Measurements from ENCODE around the gene HUS1. TPM values are rescaled to one million over a fixed set of nuclear protein-coding genes. Genes with fewer than 3 reads are reported as not detected.
A peak's percentile ranks its signal among the peaks of the same experiment; 100 is the strongest.

Gene HUS1
- total RNA-seq, 4 donors from 2014 or later = 18.3 to 33.0 (median 23.0) TPM

GRCh38 chr7:47942132-47942531, 37.3 kb downstream of the HUS1 start:
- intact Hi-C loops (cut with DNase I; ENCODE audit: low total_unique reads) (no loop called here), in situ Hi-C loops (cut with MboI; ENCODE audit: low sequenced_read_pairs in 4 of 4) (loop anchor here in 2 of 4 donors (5.0 to 10.0 kb wide), 2 partner anchors 165 to 173 kb away; no protein-coding TSS in a partner anchor)
- Histone ChIP-seq H3K4me1 (no peaks in the 10 kb centered on the region), H3K27ac (peak overlapping the region in 3 of 4 donors; percentile 52 to 77 (median 59)), H3K4me3 (no peak overlapping the region), H3K27me3 (no peaks in the 10 kb centered on the region), H3K9me3 (no peaks in the 10 kb centered on the region), H3K36me3 (no peaks in the 10 kb centered on the region)
- no peak for ATAC-seq
- no peak for DNase-seq
- TF ChIP-seq POLR2A (IDR thresholded peaks at IDR 0.05) (no peak), CTCF (IDR thresholded peaks at IDR 0.05 in 4 of 5, conservative IDR thresholded peaks at IDR 0.05 in 1 of 5) (no peak)

GRCh38 chr7:47941136-47941844, 38.1 kb downstream of the HUS1 start:
- peak overlapping the region; percentile 32 to 77 (median 56) for H3K27ac ChIP-seq
- H3K4me1 ChIP-seq = no peaks in the 10 kb centered on the region
- intact Hi-C loops (cut with DNase I; ENCODE audit: low total_unique reads) (no loop called here), in situ Hi-C loops (cut with MboI; ENCODE audit: low sequenced_read_pairs in 4 of 4) (loop anchor here in 2 of 4 donors (5.0 to 10.0 kb wide), 2 partner anchors 166 to 174 kb away; no protein-coding TSS in a partner anchor)
- TF ChIP-seq POLR2A (IDR thresholded peaks at IDR 0.05) (no peak), CTCF (IDR thresholded peaks at IDR 0.05 in 4 of 5, conservative IDR thresholded peaks at IDR 0.05 in 1 of 5) (no peak)
- H3K27me3 ChIP-seq = no peaks in the 10 kb centered on the region
- peak; percentile 38 to 51 for ATAC-seq
- H3K4me3 ChIP-seq = no peak overlapping the region
- DNase-seq = no peak
- H3K9me3 ChIP-seq = no peaks in the 10 kb centered on the region
- H3K36me3 ChIP-seq = no peaks in the 10 kb centered on the region

- Histone ChIP-seq H3K4me1 (no peaks in the 10 kb centered on the region), H3K27me3 (no peaks in the 10 kb centered on the region), H3K4me3 (no peak overlapping the region), H3K36me3 (no peaks in the 10 kb centered on the region), H3K27ac (peak overlapping the region; percentile 32 to 77 (median 56)), H3K9me3 (no peaks in the 10 kb centered on the region)
- TF ChIP-seq POLR2A (IDR thresholded peaks at IDR 0.05) (no peak), CTCF (IDR thresholded peaks at IDR 0.05 in 4 of 5, conservative IDR thresholded peaks at IDR 0.05 in 1 of 5) (no peak)
- intact Hi-C loops (cut with DNase I; ENCODE audit: low total_unique reads) = no loop called here
- peak; percentile 42 to 55 for ATAC-seq
- no peak for DNase-seq
- in situ Hi-C loops (cut with MboI; ENCODE audit: low sequenced_read_pairs in 4 of 4) = loop anchor here in 2 of 4 donors (5.0 to 10.0 kb wide), 2 partner anchors 167 to 174 kb away; no protein-coding TSS in a partner anchor
These were observed 39.1 kb downstream of the HUS1 start for GRCh38 chr7:47940088-47941013.

GRCh38 chr7:47939425-47940036, 39.9 kb downstream of the HUS1 start:
- Histone ChIP-seq H3K27ac (peak overlapping the region; percentile 32 to 77 (median 56)), H3K4me3 (no peak overlapping the region), H3K4me1 (no peaks in the 10 kb centered on the region), H3K9me3 (no peaks in the 10 kb centered on the region), H3K27me3 (no peaks in the 10 kb centered on the region), H3K36me3 (no peaks in the 10 kb centered on the region)
- TF ChIP-seq CTCF (IDR thresholded peaks at IDR 0.05 in 4 of 5, conservative IDR thresholded peaks at IDR 0.05 in 1 of 5) = no peak
- TF ChIP-seq POLR2A (IDR thresholded peaks at IDR 0.05) = no peak
- intact Hi-C loops (cut with DNase I; ENCODE audit: low total_unique reads) (no loop called here), in situ Hi-C loops (cut with MboI; ENCODE audit: low sequenced_read_pairs in 4 of 4) (loop anchor here in 2 of 4 donors (5.0 to 10.0 kb wide), 2 partner anchors 168 to 175 kb away; no protein-coding TSS in a partner anchor)
- no peak for ATAC-seq
- no peak for DNase-seq
